GM23338 (cell line): ENCODE results near the gene DCAF12. TPM values are rescaled to one million over a fixed set of nuclear protein-coding genes. Genes with fewer than 3 reads are reported as not detected.

ENCODE experiments used
- ATAC-seq: fragments of 200-7000 bp; cut with Tn5 transposase; 3 replicates; pipeline ENCODE4 v1.9.1; 2020
- DNase-seq: peaks from one replicate; pipeline ENCODE4 v3.0.0-alpha.2; 2015; ENCODE audit warnings: low spot score
- H2AFZ ChIP-seq: fragments of 200-600 bp; sonication (generic); 2 replicates; pipeline ENCODE4 v1.8.0; 2016; ENCODE audit warnings: antibody characterized with exemption, mild to moderate bottlenecking, moderate library complexity
- H3F3A ChIP-seq: fragments of 200-600 bp; sonication (generic); replicated peaks from 2 replicates; pipeline ENCODE4 v1.8.0; 2017; ENCODE audit warnings: antibody characterized with exemption, mixed run types, low read depth
- H3K27ac ChIP-seq: fragments of 200-600 bp; sonication (generic); 2 replicates; pipeline ENCODE4 v1.6.1; 2016; ENCODE audit warnings: low read depth
- H3K27me3 ChIP-seq: fragments of 200-600 bp; sonication (generic); 2 replicates; pipeline ENCODE4 v1.8.0; 2016; ENCODE audit warnings: mild to moderate bottlenecking, mixed run types, moderate library complexity; ENCODE audit not compliant: insufficient read depth
- H3K36me3 ChIP-seq: fragments of 200-600 bp; sonication (generic); 2 replicates; pipeline ENCODE4 v1.8.0; 2016; ENCODE audit warnings: mild to moderate bottlenecking; ENCODE audit not compliant: insufficient read depth
- H3K4me1 ChIP-seq: fragments of 200-600 bp; sonication (generic); 2 replicates; pipeline ENCODE4 v1.8.0; 2016; ENCODE audit warnings: mild to moderate bottlenecking, moderate library complexity; ENCODE audit not compliant: insufficient read depth
- H3K4me2 ChIP-seq: fragments of 200-600 bp; sonication (generic); 2 replicates; pipeline ENCODE4 v1.7.1; 2017; ENCODE audit warnings: mixed run types
- H3K4me3 ChIP-seq: fragments of 200-600 bp; sonication (generic); 2 replicates; pipeline ENCODE4 v1.6.1; 2016; ENCODE audit warnings: mixed run types
- H3K79me2 ChIP-seq: fragments of 200-600 bp; sonication (generic); replicated peaks from 2 replicates; pipeline ENCODE4 v1.8.0; 2017; ENCODE audit warnings: mild to moderate bottlenecking; ENCODE audit not compliant: insufficient read depth
- H3K9me2 ChIP-seq: fragments of 200-600 bp; sonication (generic); 2 replicates; pipeline ENCODE4 v1.8.0; 2017; ENCODE audit not compliant: insufficient read depth
- H4K20me1 ChIP-seq: fragments of 200-600 bp; sonication (generic); replicated peaks from 2 replicates; pipeline ENCODE4 v1.8.0; 2017; ENCODE audit warnings: mild to moderate bottlenecking; ENCODE audit not compliant: insufficient read depth
- H3K27ac Mint-ChIP-seq: 2 replicates; pipeline ENCODE4 v1.8.0; 2020; ENCODE audit warnings: inconsistent platforms, mild to moderate bottlenecking, moderate library complexity, mixed read lengths
- H3K27me3 Mint-ChIP-seq: 3 replicates; pipeline ENCODE4 v1.8.0; 2022; ENCODE audit warnings: low read depth, mild to moderate bottlenecking, moderate library complexity, mixed read lengths, inconsistent platforms; ENCODE audit not compliant: insufficient read depth, poor library complexity
- H3K36me3 Mint-ChIP-seq: 3 replicates; pipeline ENCODE4 v1.8.0; 2021; ENCODE audit warnings: low read depth, mild to moderate bottlenecking, inconsistent platforms, moderate library complexity, mixed read lengths
- H3K4me1 Mint-ChIP-seq: 3 replicates; pipeline ENCODE4 v1.8.0; 2020; ENCODE audit warnings: mild to moderate bottlenecking, inconsistent platforms, mixed read lengths
- H3K4me3 Mint-ChIP-seq: 3 replicates; pipeline ENCODE4 v1.8.0; 2021; ENCODE audit warnings: moderate library complexity, mild to moderate bottlenecking, inconsistent platforms, mixed read lengths
- H3K9me3 Mint-ChIP-seq: 3 replicates; pipeline ENCODE4 v1.8.0; 2020; ENCODE audit warnings: moderate library complexity, mild to moderate bottlenecking, inconsistent platforms, mixed read lengths
- ETS1 ChIP-seq: IDR thresholded peaks from 2 replicates; pipeline ENCODE4 v1.6.1; 2016; ENCODE audit warnings: antibody characterized with exemption
- EZH2 ChIP-seq: fragments of 200-600 bp; sonication (generic); IDR thresholded peaks from one replicate; pipeline ENCODE4 v1.8.0; 2017; ENCODE audit warnings: antibody characterized with exemption, mild to moderate bottlenecking, low read depth; ENCODE audit not compliant: unreplicated experiment
- JUNB ChIP-seq: IDR thresholded peaks from one replicate; pipeline ENCODE4 v1.6.1; 2016; ENCODE audit warnings: antibody characterized with exemption; ENCODE audit not compliant: unreplicated experiment
- NANOG ChIP-seq: IDR thresholded peaks from 2 replicates; pipeline ENCODE4 v1.6.1; 2016; ENCODE audit warnings: antibody characterized with exemption, borderline replicate concordance
- STAT1 ChIP-seq: IDR thresholded peaks from one replicate; pipeline ENCODE4 v1.6.1; 2016; ENCODE audit warnings: antibody characterized with exemption; ENCODE audit not compliant: unreplicated experiment
- ZNF114 ChIP-seq: fragments of 250-450 bp; sonication (Bioruptor Pico); IDR thresholded peaks from 2 replicates; pipeline ENCODE4 v1.5.0; 2020; ENCODE audit warnings: mild to moderate bottlenecking, moderate library complexity
- ZNF331 ChIP-seq: fragments of 250-450 bp; sonication (Bioruptor Pico); IDR thresholded peaks from 2 replicates; pipeline ENCODE4 v1.5.0; 2020; ENCODE audit warnings: low read depth, mild to moderate bottlenecking, moderate library complexity
- ZNF462 ChIP-seq: fragments of 250-450 bp; sonication (Bioruptor Pico); IDR thresholded peaks from 2 replicates; pipeline ENCODE4 v1.5.0; 2020; ENCODE audit warnings: mild to moderate bottlenecking, moderate library complexity
- polyA plus RNA-seq: library from polyadenylated mRNA; unstranded; fragments of >200 nt; fragmentation: Nextera tagmentation; extraction: Ambion mirVana; gene quantifications from 2 replicates; pipeline ENCODE4 v1.2.1, GENCODE V29; 2016
- total RNA-seq: library from RNA; depleted of rRNA; stranded (reverse); fragments of >200 nt; shearing (Covaris generic); gene quantifications from 2 replicates; pipeline ENCODE4 v1.2.3, GENCODE V29; 2014

DCAF12 gene
- total and polyA plus RNA-seq, 2 experiments from 2014 or later, result 9.5 to 20.7 TPM

- no peak for TF ChIP-seq ZNF462 (CRISPR knock-in tag)
- no peak for TF ChIP-seq ZNF114
- TF ChIP-seq EZH2, result no peak
- no peak for TF ChIP-seq JUNB
Observed at GRCh38 chr9:34065541-34065940, 61.0 kb downstream of the DCAF12 start (continued).

GRCh38 chr9:34059954-34060353 lies 66.5 kb downstream of the DCAF12 start:
- Histone ChIP-seq H3K4me2 (no peak overlapping the region), H3K4me3 (no peak overlapping the region), H3K79me2 (no peaks in the 10 kb centered on the region), H3K27ac (no peak overlapping the region), H3K27me3 (no peaks in the 10 kb centered on the region), H3K4me1 (no peaks in the 10 kb centered on the region), H4K20me1 (no peaks in the 10 kb centered on the region; the same call in 1 of the 2 replicates), H3F3A (no peaks in the 10 kb centered on the region), H2AFZ (no peak overlapping the region), H3K36me3 (no peaks in the 10 kb centered on the region), H3K9me2 (no peaks in the 10 kb centered on the region)
- Mint-ChIP-seq H3K9me3 (no peaks in the 10 kb centered on the region), H3K36me3 (no peaks in the 10 kb centered on the region), H3K27me3 (peaks cover 1% of the 10 kb centered on the region), H3K27ac (no peak overlapping the region), H3K4me1 (no peaks in the 10 kb centered on the region), H3K4me3 (no peak overlapping the region)
- ATAC-seq, result no peak
- DNase-seq, result no peak
- TF ChIP-seq ETS1 (no peak), ZNF331 (CRISPR knock-in tag) (no peak), STAT1 (no peak), EZH2 (no peak), ZNF114 (no peak), NANOG (no peak), ZNF462 (CRISPR knock-in tag) (no peak)
